Fibroblast of lung (primary cell): ENCODE results near the gene OLFM3. TPM values are rescaled to one million over a fixed set of nuclear protein-coding genes. Genes with fewer than 3 reads are reported as not detected.

Experiments
- DNase-seq, 2 donors: peaks; one replicate each; pipeline versions ENCODE4 v3.0.0 to v3.0.0-alpha.2; 2010; ENCODE audit warnings: low read depth in 2 of 2
- H2AFZ ChIP-seq: 2 replicates; pipeline ENCODE4 v1.5.1; 2012; ENCODE audit warnings: low read length, control low read depth, inconsistent platforms
- H3K27ac ChIP-seq: 2 replicates; pipeline ENCODE4 v1.5.1; 2011; ENCODE audit warnings: low read length, control low read depth; ENCODE audit not compliant: insufficient read depth
- H3K27me3 ChIP-seq: 2 replicates; pipeline ENCODE4 v1.5.1; 2011; ENCODE audit warnings: mild to moderate bottlenecking, low read length; ENCODE audit not compliant: control insufficient read depth, insufficient read depth
- H3K36me3 ChIP-seq: 2 replicates; pipeline ENCODE4 v1.5.1; 2011; ENCODE audit warnings: low read length; ENCODE audit not compliant: control insufficient read depth, insufficient read depth
- H3K4me1 ChIP-seq: 2 replicates; pipeline ENCODE4 v1.5.1; 2011; ENCODE audit warnings: low read length; ENCODE audit not compliant: control insufficient read depth, insufficient read depth; ENCODE audit errors: extremely low read depth
- H3K4me2 ChIP-seq: 2 replicates; pipeline ENCODE4 v1.5.1; 2011; ENCODE audit warnings: low read length, control low read depth; ENCODE audit not compliant: insufficient read depth; ENCODE audit errors: extremely low read depth
- H3K4me3 ChIP-seq, 4 experiments: fragments of 200-600 bp in 1 of 4; sonication (generic) in 1 of 4; replicated peaks in 1 of 4; 2 replicates each; pipeline ENCODE4 v1.5.1; 2011 to 2016; ENCODE audit warnings: low read length in 4 of 4, low read depth in 3 of 4, mild to moderate bottlenecking in 3 of 4, control low read depth in 2 of 4, inconsistent platforms in 1 of 4, mixed read lengths in 1 of 4; ENCODE audit not compliant: insufficient read depth in 1 of 4; ENCODE audit errors: control extremely low read depth in 1 of 4
- H3K79me2 ChIP-seq: 2 replicates; pipeline ENCODE4 v1.5.1; 2012; ENCODE audit warnings: mild to moderate bottlenecking, low read length, inconsistent platforms; ENCODE audit not compliant: control insufficient read depth, insufficient read depth
- H3K9ac ChIP-seq: 2 replicates; pipeline ENCODE4 v1.5.1; 2011; ENCODE audit warnings: mild to moderate bottlenecking, low read length, control low read depth; ENCODE audit not compliant: insufficient read depth
- H3K9me3 ChIP-seq: 2 replicates; pipeline ENCODE4 v1.5.1; 2012; ENCODE audit warnings: low read depth, low read length; ENCODE audit not compliant: control insufficient read depth, insufficient read depth
- H4K20me1 ChIP-seq: 2 replicates; pipeline ENCODE4 v1.5.1; 2011; ENCODE audit warnings: low read length; ENCODE audit not compliant: control insufficient read depth, insufficient read depth; ENCODE audit errors: extremely low read depth
- EZH2 ChIP-seq: IDR thresholded peaks from 2 replicates; pipeline ENCODE4 v1.5.1; 2012; ENCODE audit warnings: low read length, control low read depth, mild to moderate bottlenecking; ENCODE audit errors: missing control alignments
- polyA plus RNA-seq, 2 donors: library from polyadenylated mRNA; depleted of rRNA in 1 of 2; stranded (reverse) in 1 of 2; unstranded in 1 of 2; fragments of >200 nt; gene quantifications; 2 replicates each; pipeline ENCODE4 v1.2.1, GENCODE V29; 2011 to 2012; ENCODE audit warnings: missing spikeins in 1 of 2
- total RNA-seq: library from RNA; depleted of rRNA; stranded (reverse); fragments of >200 nt; gene quantifications from 2 replicates; pipeline ENCODE4 v1.2.1, GENCODE V29; 2014
- TF ChIP-seq, protein P1 (sequence below), 2 donors: IDR thresholded peaks in 1 of 2; conservative IDR thresholded peaks in 1 of 2; 1 replicate in 1 of 2; 2 replicates in 1 of 2; pipeline ENCODE4 v1.5.1; 2011 to 2012; ENCODE audit warnings: low read length in 2 of 2, control low read depth in 1 of 2, inconsistent platforms in 1 of 2, low read depth in 1 of 2, mild to moderate bottlenecking in 1 of 2

Gene OLFM3
- total and polyA plus RNA-seq, 2 donors (not counting 1 experiment from before 2014, with no cell fraction given) = not detected

DNA sequence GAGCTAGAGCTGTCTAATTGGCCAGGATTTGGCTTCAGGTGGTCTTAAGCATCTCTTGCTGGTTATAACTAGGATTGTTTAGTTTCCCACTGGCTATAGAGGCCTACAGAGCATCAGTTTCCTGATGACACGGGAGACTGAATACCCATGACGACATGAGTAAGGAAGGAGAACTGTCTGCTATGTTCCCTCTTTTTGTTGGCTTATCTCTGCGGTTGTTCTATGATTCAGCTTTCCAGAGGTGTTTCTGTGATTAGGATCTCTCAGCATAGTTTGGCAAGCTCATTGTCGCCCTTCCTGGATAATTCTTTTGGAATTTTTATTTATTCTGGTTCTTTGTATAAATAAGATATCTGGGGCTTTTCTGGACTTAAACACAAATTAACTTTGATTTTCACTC, 163.4 kb downstream of the OLFM3 start:
- no peaks in the 10 kb centered on the region for H3K9me3 ChIP-seq
- H3K4me2 ChIP-seq = no peak overlapping the region
- no peak overlapping the region for H3K4me3 ChIP-seq
- no peak overlapping the region for H3K27ac ChIP-seq
- H3K4me1 ChIP-seq = no peaks in the 10 kb centered on the region
- TF ChIP-seq, protein P1, sequence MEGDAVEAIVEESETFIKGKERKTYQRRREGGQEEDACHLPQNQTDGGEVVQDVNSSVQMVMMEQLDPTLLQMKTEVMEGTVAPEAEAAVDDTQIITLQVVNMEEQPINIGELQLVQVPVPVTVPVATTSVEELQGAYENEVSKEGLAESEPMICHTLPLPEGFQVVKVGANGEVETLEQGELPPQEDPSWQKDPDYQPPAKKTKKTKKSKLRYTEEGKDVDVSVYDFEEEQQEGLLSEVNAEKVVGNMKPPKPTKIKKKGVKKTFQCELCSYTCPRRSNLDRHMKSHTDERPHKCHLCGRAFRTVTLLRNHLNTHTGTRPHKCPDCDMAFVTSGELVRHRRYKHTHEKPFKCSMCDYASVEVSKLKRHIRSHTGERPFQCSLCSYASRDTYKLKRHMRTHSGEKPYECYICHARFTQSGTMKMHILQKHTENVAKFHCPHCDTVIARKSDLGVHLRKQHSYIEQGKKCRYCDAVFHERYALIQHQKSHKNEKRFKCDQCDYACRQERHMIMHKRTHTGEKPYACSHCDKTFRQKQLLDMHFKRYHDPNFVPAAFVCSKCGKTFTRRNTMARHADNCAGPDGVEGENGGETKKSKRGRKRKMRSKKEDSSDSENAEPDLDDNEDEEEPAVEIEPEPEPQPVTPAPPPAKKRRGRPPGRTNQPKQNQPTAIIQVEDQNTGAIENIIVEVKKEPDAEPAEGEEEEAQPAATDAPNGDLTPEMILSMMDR (conservative IDR thresholded peaks at IDR 0.05 in 1 of 2, IDR thresholded peaks at IDR 0.05 in 1 of 2; ENCODE audit: low read depth in 1 of 2, low read length in 2 of 2) = no peak
- no peak for TF ChIP-seq EZH2
- H3K36me3 ChIP-seq = no peaks in the 10 kb centered on the region
- H3K79me2 ChIP-seq = no peaks in the 10 kb centered on the region
- no peaks in the 10 kb centered on the region for H3K27me3 ChIP-seq
- H3K9ac ChIP-seq = no peak overlapping the region
- H4K20me1 ChIP-seq = no peaks in the 10 kb centered on the region
- no peak overlapping the region for H2AFZ ChIP-seq
- peak in 1 of 2 donors; percentile 2 for DNase-seq

DNA sequence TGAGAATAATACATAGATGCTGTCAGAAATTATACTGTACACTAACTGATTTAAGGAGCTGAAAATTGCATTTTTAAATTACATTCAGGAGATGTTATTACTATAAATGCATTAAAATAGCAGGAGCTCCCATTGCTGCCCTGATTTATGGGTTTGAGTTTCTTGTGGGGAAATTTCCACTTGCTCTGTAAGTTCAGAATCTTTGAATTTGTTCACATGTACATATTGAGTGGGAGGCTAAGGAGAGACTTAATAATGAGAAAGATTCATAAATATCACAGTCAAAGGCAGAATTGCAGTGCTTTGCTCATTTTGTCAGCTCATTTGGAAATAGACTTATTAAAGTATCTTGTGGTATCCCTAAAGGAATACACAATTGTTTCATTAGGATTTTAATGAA, 170.3 kb downstream of the OLFM3 start:
- no peak overlapping the region for H3K9ac ChIP-seq
- H3K4me1 ChIP-seq = no peaks in the 10 kb centered on the region
- no peak overlapping the region for H3K27ac ChIP-seq
- TF ChIP-seq EZH2 = no peak
- TF ChIP-seq, protein P1 (conservative IDR thresholded peaks at IDR 0.05 in 1 of 2, IDR thresholded peaks at IDR 0.05 in 1 of 2; ENCODE audit: low read depth in 1 of 2, low read length in 2 of 2) = no peak
- no peak overlapping the region for H3K4me3 ChIP-seq
- H2AFZ ChIP-seq = no peak overlapping the region
- no peaks in the 10 kb centered on the region for H3K27me3 ChIP-seq
- H3K4me2 ChIP-seq = no peak overlapping the region
- no peaks in the 10 kb centered on the region for H3K79me2 ChIP-seq
- no peaks in the 10 kb centered on the region for H3K36me3 ChIP-seq
- no peaks in the 10 kb centered on the region for H3K9me3 ChIP-seq
- H4K20me1 ChIP-seq = no peaks in the 10 kb centered on the region
- DNase-seq = no peak

DNA sequence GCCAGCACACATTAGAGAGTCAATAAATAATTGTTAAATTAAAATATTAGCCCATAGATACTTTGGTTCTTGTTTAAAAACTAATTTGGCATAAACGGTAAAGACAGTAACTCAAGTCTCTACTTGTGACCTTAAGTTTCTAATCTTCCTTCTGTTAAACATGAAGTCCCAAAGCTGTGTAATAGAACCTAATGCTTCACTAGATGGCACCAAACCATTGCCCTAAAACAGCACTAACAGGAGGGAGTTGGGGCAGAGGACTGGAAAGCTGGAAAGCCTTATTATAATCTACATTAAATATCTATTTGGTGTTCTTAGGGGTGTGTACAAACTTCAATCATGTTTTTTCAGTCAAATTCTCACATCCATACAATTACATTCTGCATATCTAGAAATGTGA, 176.7 kb downstream of the OLFM3 start:
- TF ChIP-seq, protein P1 (conservative IDR thresholded peaks at IDR 0.05 in 1 of 2, IDR thresholded peaks at IDR 0.05 in 1 of 2; ENCODE audit: low read depth in 1 of 2, low read length in 2 of 2) = peak; percentile 29 to 36
- TF ChIP-seq EZH2 = no peak
- no peaks in the 10 kb centered on the region for H4K20me1 ChIP-seq
- H3K4me2 ChIP-seq = no peak overlapping the region

More for the DNA sequence above, 176.7 kb downstream of the OLFM3 start:
- Histone ChIP-seq H3K4me1 (no peaks in the 10 kb centered on the region), H3K27me3 (no peaks in the 10 kb centered on the region), H3K9me3 (no peaks in the 10 kb centered on the region), H3K27ac (no peak overlapping the region), H3K4me3 (no peak overlapping the region), H3K9ac (no peak overlapping the region), H3K79me2 (no peaks in the 10 kb centered on the region), H2AFZ (no peak overlapping the region), H3K36me3 (no peaks in the 10 kb centered on the region)
- peak; percentile 4 to 41 for DNase-seq
